Gastroesophageal sphincter (tissue), 4 donors: ENCODE measurements around the gene UIMC1. TPM values are rescaled to one million over a fixed set of nuclear protein-coding genes. Genes with fewer than 3 reads are reported as not detected.

Experiments
- ATAC-seq: fragments of 150-250 bp; one replicate; pipeline ENCODE4 v1.9.1; 2016; ENCODE audit warnings: mild to moderate bottlenecking, moderate library complexity
- H3K27ac ChIP-seq, 4 donors: fragments of 200-600 bp; sonication (generic) in 3 of 4; 1 replicate in 3 of 4; 2 replicates in 1 of 4; pipeline ENCODE4 v1.5.1; 2016 to 2019
- H3K27me3 ChIP-seq: fragments of 200-600 bp; sonication (generic); one replicate; pipeline ENCODE4 v1.5.1; 2019
- H3K36me3 ChIP-seq, 2 donors: fragments of 200-600 bp; sonication (generic); one replicate each; pipeline ENCODE4 v1.5.1; 2019; ENCODE audit warnings: control low read depth in 1 of 2
- H3K4me1 ChIP-seq, 3 donors: fragments of 200-600 bp; sonication (generic); 1 replicate in 2 of 3; 2 replicates in 1 of 3; pipeline ENCODE4 v1.5.1; 2016 to 2019; ENCODE audit warnings: control low read depth in 2 of 3
- H3K4me3 ChIP-seq, 2 donors: fragments of 200-600 bp; sonication (generic); one replicate each; pipeline ENCODE4 v1.5.1; 2019; ENCODE audit warnings: mild to moderate bottlenecking in 1 of 2, moderate library complexity in 1 of 2
- H3K9me3 ChIP-seq, 3 donors: fragments of 200-600 bp; sonication (generic); one replicate each; pipeline ENCODE4 v1.5.1; 2017 to 2019; ENCODE audit warnings: control low read depth in 2 of 3
- EP300 ChIP-seq: sonication (generic); formaldehyde crosslinking; IDR thresholded peaks from one replicate; pipeline ENCODE4 v1.6.1; 2017; ENCODE audit warnings: antibody characterized with exemption, mild to moderate bottlenecking
- POLR2A ChIP-seq, 2 donors: fragments of 450-650 bp; IDR thresholded peaks; one replicate each; pipeline ENCODE4 v1.6.1; 2017; ENCODE audit warnings: antibody characterized with exemption in 2 of 2, mild to moderate bottlenecking in 2 of 2, moderate library complexity in 1 of 2
- POLR2AphosphoS5 ChIP-seq: sonication (generic); formaldehyde crosslinking; IDR thresholded peaks from one replicate; pipeline ENCODE4 v1.6.1; 2017; ENCODE audit warnings: antibody characterized with exemption
- WGBS, 2 donors: methylation state at CpG; one replicate each; pipeline ENCODE4 v1.1.5; 2018; ENCODE audit warnings: low coverage in 1 of 2; 5-methylcytosine and 5-hydroxymethylcytosine counted together
- total RNA-seq, 4 donors: library from RNA; depleted of rRNA; stranded (reverse); fragments of >200 nt; gene quantifications; one replicate each; pipeline ENCODE4 v1.1.0, GENCODE V29; 2016
- TF ChIP-seq, protein P1 (sequence below), 4 experiments: fragments of 200-600 bp in 2 of 4; fragments of 450-650 bp in 2 of 4; sonication (generic) in 1 of 4; IDR thresholded peaks; one replicate each; pipeline ENCODE4 v1.5.1; 2017 to 2019; ENCODE audit warnings: antibody characterized with exemption in 4 of 4, mild to moderate bottlenecking in 2 of 4, moderate library complexity in 2 of 4

Gene UIMC1
- total RNA-seq, 4 donors from 2014 or later: 37.9 to 50.6 (median 44.7) TPM

DNA sequence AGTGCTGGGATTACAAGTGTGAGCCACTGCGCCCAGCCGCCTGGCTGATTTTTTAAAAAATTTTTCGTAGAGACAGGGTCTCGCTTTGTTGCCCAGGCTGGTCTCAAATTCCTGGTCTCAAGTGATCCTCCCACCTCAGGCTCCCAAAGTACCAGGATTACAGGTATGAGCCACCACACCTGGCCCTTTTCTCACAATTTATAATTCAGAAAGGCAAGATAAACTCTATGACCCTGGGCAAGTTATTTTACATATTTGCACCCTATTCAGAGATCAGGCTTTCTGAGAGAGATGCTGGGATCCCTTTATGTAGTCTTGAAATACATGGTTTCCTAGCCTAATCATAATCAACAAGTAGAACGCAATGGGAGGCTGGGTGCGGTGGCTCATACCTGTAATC, 36.5 kb upstream of the UIMC1 start:
- peaks cover 0 to 6% (median 0%) of the 10 kb centered on the region in 3 donors for H3K4me1 ChIP-seq
- peaks cover 0 to 66% of the 10 kb centered on the region in 2 donors for H3K36me3 ChIP-seq
- TF ChIP-seq, protein P1, sequence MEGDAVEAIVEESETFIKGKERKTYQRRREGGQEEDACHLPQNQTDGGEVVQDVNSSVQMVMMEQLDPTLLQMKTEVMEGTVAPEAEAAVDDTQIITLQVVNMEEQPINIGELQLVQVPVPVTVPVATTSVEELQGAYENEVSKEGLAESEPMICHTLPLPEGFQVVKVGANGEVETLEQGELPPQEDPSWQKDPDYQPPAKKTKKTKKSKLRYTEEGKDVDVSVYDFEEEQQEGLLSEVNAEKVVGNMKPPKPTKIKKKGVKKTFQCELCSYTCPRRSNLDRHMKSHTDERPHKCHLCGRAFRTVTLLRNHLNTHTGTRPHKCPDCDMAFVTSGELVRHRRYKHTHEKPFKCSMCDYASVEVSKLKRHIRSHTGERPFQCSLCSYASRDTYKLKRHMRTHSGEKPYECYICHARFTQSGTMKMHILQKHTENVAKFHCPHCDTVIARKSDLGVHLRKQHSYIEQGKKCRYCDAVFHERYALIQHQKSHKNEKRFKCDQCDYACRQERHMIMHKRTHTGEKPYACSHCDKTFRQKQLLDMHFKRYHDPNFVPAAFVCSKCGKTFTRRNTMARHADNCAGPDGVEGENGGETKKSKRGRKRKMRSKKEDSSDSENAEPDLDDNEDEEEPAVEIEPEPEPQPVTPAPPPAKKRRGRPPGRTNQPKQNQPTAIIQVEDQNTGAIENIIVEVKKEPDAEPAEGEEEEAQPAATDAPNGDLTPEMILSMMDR (IDR thresholded peaks at IDR 0.05): no peak
- TF ChIP-seq POLR2A (IDR thresholded peaks at IDR 0.05): no peak
- TF ChIP-seq POLR2AphosphoS5: no peak
- no peak for TF ChIP-seq EP300
- H3K27me3 ChIP-seq: no peaks in the 10 kb centered on the region
- whole genome bisulfite sequencing, 2 donors: 85 to 100% methylated on average over 4 to 5 of the region's 6 CpGs
- H3K9me3 ChIP-seq: no peaks in the 10 kb centered on the region
- no peak for ATAC-seq
- H3K27ac ChIP-seq: no peak overlapping the region
- H3K4me3 ChIP-seq: no peak overlapping the region

- Histone ChIP-seq H3K27me3 (no peaks in the 10 kb centered on the region), H3K4me3 (no peak overlapping the region), H3K36me3 (peaks cover 0 to 54% of the 10 kb centered on the region in 2 donors), H3K27ac (no peak overlapping the region), H3K9me3 (no peaks in the 10 kb centered on the region), H3K4me1 (peaks cover 0 to 7% (median 0%) of the 10 kb centered on the region in 3 donors)
- 95 to 96% methylated on average over 2 of the region's 2 CpGs for WGBS, 2 donors
- no peak for ATAC-seq
- TF ChIP-seq EP300: no peak
- no peak for TF ChIP-seq POLR2A (IDR thresholded peaks at IDR 0.05)
- TF ChIP-seq, protein P1 (IDR thresholded peaks at IDR 0.05): no peak
- no peak for TF ChIP-seq POLR2AphosphoS5
These were observed 35.4 kb upstream of the UIMC1 start for GRCh38 chr5:177041936-177042335.

GRCh38 chr5:177040814-177041420, 34.3 kb upstream of the UIMC1 start:
- Histone ChIP-seq H3K4me3 (no peak overlapping the region), H3K27ac (peak overlapping the region in 3 of 4 donors; percentile 20 to 27 (median 26)), H3K4me1 (peaks cover 0 to 14% (median 0%) of the 10 kb centered on the region in 3 donors), H3K27me3 (no peaks in the 10 kb centered on the region), H3K36me3 (peaks cover 0 to 49% of the 10 kb centered on the region in 2 donors), H3K9me3 (no peaks in the 10 kb centered on the region)
- TF ChIP-seq POLR2AphosphoS5 (peak; percentile 50), EP300 (no peak), POLR2A (IDR thresholded peaks at IDR 0.05) (no peak)
- TF ChIP-seq, protein P1 (IDR thresholded peaks at IDR 0.05): no peak
- WGBS, 2 donors: 35 to 47% methylated on average over 3 of the region's 3 CpGs
- ATAC-seq: peak; percentile 31

GRCh38 chr5:177036921-177037320, 30.3 kb upstream of the UIMC1 start:
- 94 to 97% methylated on average over 4 of the region's 5 CpGs for WGBS, 2 donors
- TF ChIP-seq POLR2AphosphoS5: no peak
- TF ChIP-seq POLR2A (IDR thresholded peaks at IDR 0.05): no peak
- TF ChIP-seq, protein P1 (IDR thresholded peaks at IDR 0.05): no peak
- TF ChIP-seq EP300: no peak
- no peaks in the 10 kb centered on the region for H3K9me3 ChIP-seq
- no peak for ATAC-seq
- no peaks in the 10 kb centered on the region for H3K27me3 ChIP-seq
- peaks cover 0 to 27% of the 10 kb centered on the region in 2 donors for H3K36me3 ChIP-seq
- no peak overlapping the region for H3K4me3 ChIP-seq
- no peak overlapping the region for H3K27ac ChIP-seq
- H3K4me1 ChIP-seq: peaks cover 0 to 16% (median 0%) of the 10 kb centered on the region in 3 donors

GRCh38 chr5:177036443-177036842, 29.9 kb upstream of the UIMC1 start:
- no peak for ATAC-seq
- H3K4me3 ChIP-seq: no peak overlapping the region
- H3K27ac ChIP-seq: no peak overlapping the region
- H3K36me3 ChIP-seq: peaks cover 0 to 23% of the 10 kb centered on the region in 2 donors
- H3K27me3 ChIP-seq: no peaks in the 10 kb centered on the region
- H3K9me3 ChIP-seq: peaks cover 0 to 2% (median 0%) of the 10 kb centered on the region in 3 donors
- WGBS, 2 donors: 73 to 79% methylated on average over 4 to 5 of the region's 5 CpGs
- TF ChIP-seq, protein P1 (IDR thresholded peaks at IDR 0.05): no peak
- TF ChIP-seq POLR2AphosphoS5: no peak
- no peak for TF ChIP-seq EP300
- no peak for TF ChIP-seq POLR2A (IDR thresholded peaks at IDR 0.05)
- H3K4me1 ChIP-seq: peaks cover 0 to 16% (median 0%) of the 10 kb centered on the region in 3 donors
